ENCODE data around the gene RELCH. TPM values are rescaled to one million over a fixed set of nuclear protein-coding genes. Genes with fewer than 3 reads are reported as not detected.

Gene RELCH
- total RNA-seq (2021; ENCODE audit: unreplicated experiment): 19.5 TPM
- polyA plus RNA-seq (2012; ENCODE audit: insufficient read length): 8.3 TPM
- Bru-seq, nascent RNA: percentile 76 among the genes with signal in this experiment
- BruChase-seq, experiment 1, labeled RNA remaining after a 2-hour chase: percentile 63 among the genes with signal in this experiment
- percentile 58 among the genes with signal in this experiment for BruChase-seq, experiment 2, labeled RNA remaining after a 6-hour chase
- long read RNA-seq, full-length matches to known transcripts: 19 of 35 reads
- long read RNA-seq, partial matches to known transcripts: 7 of 35 reads
- long read RNA-seq, other reads (novel, unspliced or antisense): 9 of 35 reads

- in situ Hi-C loops (cut with HindIII; ENCODE audit: low pct_unique_long_range_greater_than_20kb, low sequenced_read_pairs) (no loop called here), intact Hi-C loops (cut with micrococcal nuclease; ENCODE audit: unreplicated experiment) (no loop called here)
- DNase-seq (ENCODE audit: low read depth, low spot score) (peak; percentile 84), ATAC-seq (peak; percentile 96)
- Histone ChIP-seq H3K27ac (ENCODE audit: low read length) (peak within 1 kb of the TSS; percentile 77), H3K4me1 (ENCODE audit: control insufficient read depth, insufficient read depth, low read length) (peaks cover 9% of the 10 kb centered on the region; the same call in 1 of the 2 replicates), H3K27me3 (ENCODE audit: control insufficient read depth, insufficient read depth, low read length) (no peaks in the 10 kb centered on the region), H3K9me3 (ENCODE audit: control insufficient read depth, insufficient read depth, low read depth, low read length) (no peaks in the 10 kb centered on the region), H3K36me3 (ENCODE audit: control insufficient read depth, insufficient read depth, low read length) (peaks cover 6% of the 10 kb centered on the region), H3K4me3 (ENCODE audit: low read depth in 2 of 2, low read length in 2 of 2) (peak within 1 kb of the TSS; percentile 87 to 92)
- TF ChIP-seq POLR2AphosphoS5 (IDR thresholded peaks at IDR 0.05; ENCODE audit: low read depth, low read length) (peak; percentile 59), SIN3A (IDR thresholded peaks at IDR 0.05; ENCODE audit: borderline replicate concordance, insufficient read depth, low read depth, low read length) (peak; percentile 20; the same call in 1 of the 2 replicates), REST (IDR thresholded peaks at IDR 0.05; ENCODE audit: insufficient read depth in 1 of 2, low read depth in 2 of 2, low read length in 1 of 2) (no peak), TCF7L2 (IDR thresholded peaks at IDR 0.05; ENCODE audit: low read depth, low read length) (no peak), CTCF (IDR thresholded peaks at IDR 0.05) (no peak)
- ChIA-PET CTCF (interaction anchor here (0.6 kb wide), 1 partner anchor 325 kb away, joined by 4 read pairs; no protein-coding TSS in a partner anchor), POLR2A (no interaction called here)
- BruUV-seq (replicated peaks): no TSS peak
These were observed at the start of gene RELCH, which contains the start of gene PIGN for GRCh38 chr18:62186774-62187542. Gene RELCH (plus strand): TSS chr18:62187255. CDS start chr18:62187506, 251 bp downstream. Gene PIGN (minus strand): TSS chr18:62187056. CDS start chr18:62161353, 25,703 bp downstream.

GRCh38 chr18:62138461-62139235 lies 48.4 kb upstream of the RELCH start:
- in situ Hi-C loops (cut with HindIII; ENCODE audit: low pct_unique_long_range_greater_than_20kb, low sequenced_read_pairs) (no loop called here), intact Hi-C loops (cut with micrococcal nuclease; ENCODE audit: unreplicated experiment) (no loop called here)

More at GRCh38 chr18:62138461-62139235, 48.4 kb upstream of the RELCH start:
- DNase-seq (ENCODE audit: low read depth, low spot score) (no peak), ATAC-seq (no peak)
- Histone ChIP-seq H3K36me3 (ENCODE audit: control insufficient read depth, insufficient read depth, low read length) (no peaks in the 10 kb centered on the region; the same call in 1 of the 2 replicates), H3K4me3 (ENCODE audit: low read depth in 2 of 2, low read length in 2 of 2) (no peak overlapping the region), H3K27me3 (ENCODE audit: control insufficient read depth, insufficient read depth, low read length) (no peaks in the 10 kb centered on the region), H3K9me3 (ENCODE audit: control insufficient read depth, insufficient read depth, low read depth, low read length) (no peaks in the 10 kb centered on the region), H3K4me1 (ENCODE audit: control insufficient read depth, insufficient read depth, low read length) (no peaks in the 10 kb centered on the region), H3K27ac (ENCODE audit: low read length) (no peak overlapping the region)
- TF ChIP-seq TCF7L2 (IDR thresholded peaks at IDR 0.05; ENCODE audit: low read depth, low read length): no peak
- TF ChIP-seq POLR2AphosphoS5 (IDR thresholded peaks at IDR 0.05; ENCODE audit: low read depth, low read length): no peak
- ChIA-PET CTCF (interaction anchor here (0.7 kb wide), 1 partner anchor 1364 kb away, joined by 3 read pairs; no protein-coding TSS in a partner anchor), POLR2A (no interaction called here)
- no TSS peak for BruUV-seq (replicated peaks)

Measured in Panc1 (cell line).